ENCODE data around the gene RAE1.

DNA sequence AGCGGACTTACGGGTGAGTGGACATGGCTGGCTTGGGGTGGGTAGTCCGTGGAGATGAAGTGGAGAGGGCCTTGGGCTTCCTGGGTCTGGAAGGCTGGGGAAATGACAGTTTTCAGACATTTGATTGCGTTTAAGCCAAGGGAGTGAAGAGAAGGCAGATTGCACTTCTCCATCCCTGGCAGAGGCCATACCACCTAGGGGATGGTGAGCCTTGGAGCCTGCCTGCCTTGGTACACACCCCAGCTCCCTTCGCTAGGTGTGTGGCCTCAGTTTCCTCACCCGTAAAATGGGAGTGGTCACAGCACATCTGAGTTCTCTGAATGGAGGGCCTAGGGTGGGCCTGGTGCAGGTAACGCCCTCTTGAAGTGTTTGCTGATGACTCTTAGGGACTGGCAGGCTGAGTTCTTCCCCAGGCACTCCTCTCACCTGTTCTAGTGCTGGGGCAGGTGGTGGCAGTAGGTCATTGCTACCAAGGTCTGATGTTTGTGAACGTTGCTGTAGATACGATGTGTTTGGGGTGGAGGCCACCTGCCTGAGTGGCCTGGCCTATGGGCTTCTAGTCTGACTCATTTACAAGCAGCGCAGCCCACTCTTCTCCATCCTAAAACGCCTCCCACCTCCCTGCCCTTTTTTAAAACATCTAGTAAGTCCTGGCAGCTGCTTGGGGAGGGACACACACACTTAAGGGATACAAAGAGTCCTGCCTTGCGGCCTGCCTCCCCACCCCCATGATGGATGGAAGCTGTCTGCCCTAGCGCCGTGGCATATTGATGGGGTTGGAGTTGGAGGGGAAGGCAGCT lies 42.5 kb downstream of the RAE1 start:
- TF ChIP-seq CTCF (IDR thresholded peaks at IDR 0.05 in 4 of 5, conservative IDR thresholded peaks at IDR 0.05 in 1 of 5) (no peak), POLR2A (IDR thresholded peaks at IDR 0.05) (no peak)
